A673 (cell line): ENCODE results near the gene SEC61B.

Experiments
- EZH2 ChIP-seq: fragments of 200-600 bp; sonication (generic); IDR thresholded peaks from 2 replicates; pipeline ENCODE4 v1.6.1; 2017; ENCODE audit warnings: borderline replicate concordance, low read depth, mild to moderate bottlenecking, mixed read lengths, antibody characterized with exemption, low read length; ENCODE audit not compliant: poor library complexity, severe bottlenecking
- TF ChIP-seq, protein P1 (sequence below): fragments of 300-800, 200-600 bp; sonication (generic); conservative IDR thresholded peaks from 2 replicates; pipeline ENCODE4 v1.5.1; 2017; ENCODE audit warnings: low read depth, mild to moderate bottlenecking, antibody characterized with exemption, low read length, moderate library complexity, mixed read lengths

DNA sequence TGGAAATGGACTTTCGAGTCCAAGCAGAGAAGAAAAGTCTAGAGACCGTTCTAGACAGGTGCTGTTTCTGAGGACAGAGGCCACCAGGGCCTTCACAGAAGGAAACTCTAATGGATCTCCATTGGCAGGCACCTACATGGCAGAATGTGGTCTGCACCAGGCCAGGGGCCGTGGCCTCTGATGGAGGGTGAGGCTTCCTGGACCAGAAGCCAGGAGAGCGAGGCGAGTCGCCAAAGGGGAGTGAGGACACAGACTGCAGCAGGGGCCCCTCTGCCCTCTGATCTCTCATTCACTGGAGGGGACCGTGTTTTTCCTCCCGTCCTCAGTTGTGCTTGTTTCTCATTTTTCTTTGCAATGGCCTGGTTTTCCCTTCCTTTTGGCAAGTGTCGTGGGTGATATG, 41.4 kb upstream of the SEC61B start:
- TF ChIP-seq, protein P1, sequence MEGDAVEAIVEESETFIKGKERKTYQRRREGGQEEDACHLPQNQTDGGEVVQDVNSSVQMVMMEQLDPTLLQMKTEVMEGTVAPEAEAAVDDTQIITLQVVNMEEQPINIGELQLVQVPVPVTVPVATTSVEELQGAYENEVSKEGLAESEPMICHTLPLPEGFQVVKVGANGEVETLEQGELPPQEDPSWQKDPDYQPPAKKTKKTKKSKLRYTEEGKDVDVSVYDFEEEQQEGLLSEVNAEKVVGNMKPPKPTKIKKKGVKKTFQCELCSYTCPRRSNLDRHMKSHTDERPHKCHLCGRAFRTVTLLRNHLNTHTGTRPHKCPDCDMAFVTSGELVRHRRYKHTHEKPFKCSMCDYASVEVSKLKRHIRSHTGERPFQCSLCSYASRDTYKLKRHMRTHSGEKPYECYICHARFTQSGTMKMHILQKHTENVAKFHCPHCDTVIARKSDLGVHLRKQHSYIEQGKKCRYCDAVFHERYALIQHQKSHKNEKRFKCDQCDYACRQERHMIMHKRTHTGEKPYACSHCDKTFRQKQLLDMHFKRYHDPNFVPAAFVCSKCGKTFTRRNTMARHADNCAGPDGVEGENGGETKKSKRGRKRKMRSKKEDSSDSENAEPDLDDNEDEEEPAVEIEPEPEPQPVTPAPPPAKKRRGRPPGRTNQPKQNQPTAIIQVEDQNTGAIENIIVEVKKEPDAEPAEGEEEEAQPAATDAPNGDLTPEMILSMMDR = no peak
- no peak for TF ChIP-seq EZH2
